Measurements from ENCODE around the gene DPP6. TPM values are rescaled to one million over a fixed set of nuclear protein-coding genes. Genes with fewer than 3 reads are reported as not detected.

The DPP6 gene
- total RNA-seq, 3 donors from 2014 or later (not counting 1 experiment from before 2014, with no cell fraction given), result not detected

DNA sequence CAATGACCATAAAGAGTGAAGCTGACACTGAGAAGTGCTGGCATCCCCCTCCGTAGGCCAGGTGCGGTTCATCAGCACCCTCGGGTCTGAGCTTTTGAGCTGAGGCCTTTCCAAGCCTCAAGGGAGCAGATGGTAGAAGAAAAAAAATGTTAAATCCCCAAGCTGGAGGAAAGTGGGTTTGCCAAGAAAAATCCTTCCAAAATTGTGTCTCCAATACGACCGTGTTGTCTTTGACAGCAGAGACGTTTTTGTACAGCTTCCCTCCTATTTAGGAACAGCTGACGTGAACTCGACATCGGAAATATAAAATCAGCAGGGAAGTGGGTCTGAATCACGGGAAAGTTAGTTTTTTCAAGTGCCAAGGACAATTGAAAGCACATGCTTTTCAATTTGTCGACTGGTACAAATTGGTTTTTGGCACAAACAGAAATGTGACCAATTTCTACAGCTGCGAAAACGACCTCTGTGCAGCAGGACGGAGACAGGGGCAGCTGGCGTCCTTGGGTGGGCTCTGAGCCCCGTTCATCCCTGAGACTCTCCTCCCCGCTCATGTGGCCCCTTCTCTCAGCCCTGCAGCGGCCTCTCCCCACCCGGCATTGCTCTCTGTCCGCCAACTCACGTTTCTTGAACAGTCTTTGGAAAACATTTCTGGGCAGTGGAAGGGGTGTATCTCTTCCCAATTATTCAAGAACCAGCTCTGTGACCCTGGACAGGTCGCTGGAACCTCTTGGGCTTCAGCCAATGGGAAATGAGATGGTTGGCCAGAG lies 860.9 kb downstream of the DPP6 start:
- H3K36me3 ChIP-seq (ENCODE audit: control insufficient read depth, insufficient read depth, low read length), result no peaks in the 10 kb centered on the region
- ATAC-seq (no peak), DNase-seq (no peak)
- H3K4me3 Mint-ChIP-seq, result peak overlapping the region; percentile 18
- no peak overlapping the region for H3K27ac Mint-ChIP-seq
- TF ChIP-seq, protein P1, sequence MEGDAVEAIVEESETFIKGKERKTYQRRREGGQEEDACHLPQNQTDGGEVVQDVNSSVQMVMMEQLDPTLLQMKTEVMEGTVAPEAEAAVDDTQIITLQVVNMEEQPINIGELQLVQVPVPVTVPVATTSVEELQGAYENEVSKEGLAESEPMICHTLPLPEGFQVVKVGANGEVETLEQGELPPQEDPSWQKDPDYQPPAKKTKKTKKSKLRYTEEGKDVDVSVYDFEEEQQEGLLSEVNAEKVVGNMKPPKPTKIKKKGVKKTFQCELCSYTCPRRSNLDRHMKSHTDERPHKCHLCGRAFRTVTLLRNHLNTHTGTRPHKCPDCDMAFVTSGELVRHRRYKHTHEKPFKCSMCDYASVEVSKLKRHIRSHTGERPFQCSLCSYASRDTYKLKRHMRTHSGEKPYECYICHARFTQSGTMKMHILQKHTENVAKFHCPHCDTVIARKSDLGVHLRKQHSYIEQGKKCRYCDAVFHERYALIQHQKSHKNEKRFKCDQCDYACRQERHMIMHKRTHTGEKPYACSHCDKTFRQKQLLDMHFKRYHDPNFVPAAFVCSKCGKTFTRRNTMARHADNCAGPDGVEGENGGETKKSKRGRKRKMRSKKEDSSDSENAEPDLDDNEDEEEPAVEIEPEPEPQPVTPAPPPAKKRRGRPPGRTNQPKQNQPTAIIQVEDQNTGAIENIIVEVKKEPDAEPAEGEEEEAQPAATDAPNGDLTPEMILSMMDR (IDR thresholded peaks at IDR 0.05), result no peak
- H3K9me3 ChIP-seq (ENCODE audit: control insufficient read depth, insufficient read depth, low read length), result peaks cover 2% of the 10 kb centered on the region
- H3K4me1 ChIP-seq (ENCODE audit: control insufficient read depth, insufficient read depth, low read length), result peaks cover 16% of the 10 kb centered on the region
- WGBS (ENCODE audit: insufficient coverage), result 78% methylated on average over 20 of the region's 22 CpGs
- H3K27me3 ChIP-seq (ENCODE audit: control insufficient read depth, insufficient read depth, low read length), result peaks cover 5% of the 10 kb centered on the region
- peaks cover 11 to 23% of the 10 kb centered on the region in 2 donors for H3K27me3 Mint-ChIP-seq (ENCODE audit: low read depth in 2 of 2)
- H3K4me3 ChIP-seq (ENCODE audit: low read length), result no peak overlapping the region
- no peaks in the 10 kb centered on the region for H3K36me3 Mint-ChIP-seq
- peaks cover 2 to 4% of the 10 kb centered on the region in 2 donors for H3K9me3 Mint-ChIP-seq
- intact Hi-C loops (cut with micrococcal nuclease), result loop anchor here (2.0 to 5.0 kb wide), 2 partner anchors 40 to 434 kb away; no protein-coding TSS in a partner anchor
- peaks cover 0 to 4% of the 10 kb centered on the region in 2 donors for H3K4me1 Mint-ChIP-seq
- H3K27ac ChIP-seq (ENCODE audit: low read length), result no peak overlapping the region

DNA sequence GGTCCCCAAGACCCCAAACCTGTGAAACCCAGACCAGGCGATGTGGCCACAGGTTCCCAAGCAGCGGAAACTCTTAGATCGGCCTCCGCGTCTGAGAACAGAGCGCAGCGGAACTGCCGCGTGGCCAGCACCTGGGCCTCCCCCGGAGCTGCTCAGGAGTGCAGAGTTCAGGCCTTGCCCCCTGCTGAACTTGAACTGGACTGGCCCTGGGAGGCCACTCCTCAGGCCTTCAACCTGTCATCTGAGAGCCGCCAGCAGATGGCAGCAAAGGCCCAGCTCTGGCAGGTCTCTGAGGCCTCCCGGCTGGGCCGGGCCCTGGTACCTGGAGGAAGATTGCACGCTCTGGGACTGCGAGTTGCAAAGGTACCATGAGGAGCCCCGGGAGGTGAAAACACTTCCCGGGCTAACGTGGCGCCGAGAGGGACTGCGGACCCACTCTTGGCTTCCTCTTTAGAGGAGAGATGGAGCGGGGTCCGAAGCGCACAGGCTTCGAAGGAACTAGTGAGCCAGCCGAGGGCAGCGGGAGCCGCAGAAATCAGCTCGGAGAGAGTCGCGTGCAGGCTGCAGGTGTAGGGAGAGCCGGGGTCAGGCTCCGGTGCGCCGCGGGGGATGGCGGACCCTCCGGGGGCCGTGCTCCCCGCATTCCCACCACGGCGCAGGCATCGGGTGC lies 861.6 kb downstream of the DPP6 start:
- H3K9me3 ChIP-seq (ENCODE audit: control insufficient read depth, insufficient read depth, low read length), result peaks cover 2% of the 10 kb centered on the region
- H3K4me1 ChIP-seq (ENCODE audit: control insufficient read depth, insufficient read depth, low read length), result peaks cover 13% of the 10 kb centered on the region
- H3K36me3 ChIP-seq (ENCODE audit: control insufficient read depth, insufficient read depth, low read length), result no peaks in the 10 kb centered on the region
- Mint-ChIP-seq H3K9me3 (peaks cover 2 to 4% of the 10 kb centered on the region in 2 donors), H3K27ac (peak overlapping the region in 1 of 2 donors; percentile 71), H3K4me1 (peaks cover 0 to 4% of the 10 kb centered on the region in 2 donors), H3K27me3 (ENCODE audit: low read depth in 2 of 2) (peaks cover 16 to 26% of the 10 kb centered on the region in 2 donors), H3K36me3 (no peaks in the 10 kb centered on the region), H3K4me3 (peak overlapping the region; percentile 86)
- peaks cover 5% of the 10 kb centered on the region for H3K27me3 ChIP-seq (ENCODE audit: control insufficient read depth, insufficient read depth, low read length)
- H3K4me3 ChIP-seq (ENCODE audit: low read length), result peak overlapping the region; percentile 3
- TF ChIP-seq, protein P1 (IDR thresholded peaks at IDR 0.05), result peak; percentile 93
- no peak overlapping the region for H3K27ac ChIP-seq (ENCODE audit: low read length)
- 12% methylated on average over 43 of the region's 43 CpGs for WGBS (ENCODE audit: insufficient coverage)
- intact Hi-C loops (cut with micrococcal nuclease), result loop anchor here (2.0 to 5.0 kb wide), 2 partner anchors 39 to 434 kb away; no protein-coding TSS in a partner anchor
- ATAC-seq, result peak; percentile 87 to 99 (median 98)
- peak; percentile 85 to 90 for DNase-seq

- H3K9me3 Mint-ChIP-seq, result peaks cover 2 to 4% of the 10 kb centered on the region in 2 donors
- H3K4me3 Mint-ChIP-seq, result peak overlapping the region; percentile 86
- TF ChIP-seq, protein P1 (IDR thresholded peaks at IDR 0.05), result no peak
- no peaks in the 10 kb centered on the region for H3K36me3 Mint-ChIP-seq
- peaks cover 2% of the 10 kb centered on the region for H3K9me3 ChIP-seq (ENCODE audit: control insufficient read depth, insufficient read depth, low read length)
- peak overlapping the region; percentile 3 for H3K4me3 ChIP-seq (ENCODE audit: low read length)
- DNase-seq (peak in 1 of 2 donors; percentile 14), ATAC-seq (peak in 2 of 3 donors; percentile 6 to 22)
- intact Hi-C loops (cut with micrococcal nuclease), result loop anchor here (5.0 kb wide), 1 partner anchor 433 kb away; no protein-coding TSS in a partner anchor
- no peaks in the 10 kb centered on the region for H3K36me3 ChIP-seq (ENCODE audit: control insufficient read depth, insufficient read depth, low read length)
- peaks cover 16 to 23% of the 10 kb centered on the region in 2 donors for H3K27me3 Mint-ChIP-seq (ENCODE audit: low read depth in 2 of 2)
- peaks cover 5% of the 10 kb centered on the region for H3K27me3 ChIP-seq (ENCODE audit: control insufficient read depth, insufficient read depth, low read length)
- H3K4me1 Mint-ChIP-seq, result peaks cover 0 to 4% of the 10 kb centered on the region in 2 donors
- H3K27ac Mint-ChIP-seq, result peak overlapping the region in 1 of 2 donors; percentile 71
- 42% methylated on average over 36 of the region's 36 CpGs for WGBS (ENCODE audit: insufficient coverage)
- no peak overlapping the region for H3K27ac ChIP-seq (ENCODE audit: low read length)
- H3K4me1 ChIP-seq (ENCODE audit: control insufficient read depth, insufficient read depth, low read length), result peaks cover 13% of the 10 kb centered on the region
Measured at GRCh38 chr7:154914308-154914995, 862.3 kb downstream of the DPP6 start.

Data from natural killer cell (primary cell).